SK-N-SH (cell line): ENCODE measurements around the gene OSBPL5. TPM values are rescaled to one million over a fixed set of nuclear protein-coding genes. Genes with fewer than 3 reads are reported as not detected.

Experiments
- CTCF ChIA-PET: fragments of 300-600, 350-600 bp; formaldehyde crosslinking; extraction: SDS; loops from one replicate; lab custom pipeline; 2021; lab: Yijun Ruan, JAX
- POLR2A ChIA-PET: fragments of 350-600 bp; sonication (Branson Sonifier 250); formaldehyde crosslinking; extraction: SDS; loops from one replicate; lab custom pipeline; 2020; ENCODE audit warnings: antibody characterized with exemption, inconsistent platforms; lab: Yijun Ruan, JAX
- DNase-seq: peaks from one replicate; pipeline ENCODE4 v3.0.0; 2012
- H2AFZ ChIP-seq: fragments of 200-600 bp; sonication (generic); 2 replicates; pipeline ENCODE4 v1.8.1; 2016; ENCODE audit warnings: antibody characterized with exemption, mild to moderate bottlenecking, low read depth
- H3F3A ChIP-seq: fragments of 200-600 bp; sonication (generic); replicated peaks from 2 replicates; pipeline ENCODE3; 2016; ENCODE audit warnings: antibody characterized with exemption, mild to moderate bottlenecking; ENCODE audit not compliant: insufficient read depth
- H3K27ac ChIP-seq, 2 experiments: fragments of 200-500 bp in 1 of 2; fragments of 200-600 bp in 1 of 2; sonication (Bioruptor generic) in 1 of 2; sonication (generic), shearing (Covaris generic) in 1 of 2; 2 replicates each; pipeline versions ENCODE4 v1.5.1 to v1.6.1; 2014 to 2016; ENCODE audit warnings: low read depth in 2 of 2, inconsistent platforms in 1 of 2, low read length in 1 of 2, mild to moderate bottlenecking in 1 of 2, mixed read lengths in 1 of 2
- H3K27me3 ChIP-seq: fragments of 200-600 bp; sonication (generic), shearing (Covaris generic); 2 replicates; pipeline ENCODE4 v1.6.1; 2016; ENCODE audit warnings: mixed run types; ENCODE audit not compliant: insufficient read depth
- H3K36me3 ChIP-seq, 2 experiments: fragments of 200-500 bp in 1 of 2; fragments of 200-600 bp in 1 of 2; sonication (Bioruptor generic) in 1 of 2; sonication (generic) in 1 of 2; replicated peaks in 1 of 2; 2 replicates each; pipeline versions ENCODE3 to v1.5.1; 2014 to 2016; ENCODE audit warnings: low read length in 1 of 2, mild to moderate bottlenecking in 1 of 2; ENCODE audit not compliant: insufficient read depth in 2 of 2, control insufficient read depth in 1 of 2
- H3K4me1 ChIP-seq, 2 experiments: fragments of 200-500 bp in 1 of 2; fragments of 200-600 bp in 1 of 2; sonication (Bioruptor generic) in 1 of 2; sonication (generic), shearing (Covaris generic) in 1 of 2; 2 replicates each; pipeline versions ENCODE4 v1.5.1 to v1.6.1; 2014 to 2016; ENCODE audit warnings: low read depth in 1 of 2, low read length in 1 of 2, mixed run types in 1 of 2; ENCODE audit not compliant: insufficient read depth in 2 of 2, control insufficient read depth in 1 of 2
- H3K4me2 ChIP-seq: fragments of 200-600 bp; sonication (generic), shearing (Covaris generic); 2 replicates; pipeline ENCODE4 v1.6.1; 2017; ENCODE audit warnings: mixed run types
- H3K4me3 ChIP-seq, 2 experiments: fragments of 200-500 bp in 1 of 2; fragments of 200-600 bp in 1 of 2; sonication (Bioruptor generic) in 1 of 2; sonication (generic), shearing (Covaris generic) in 1 of 2; 2 replicates each; pipeline versions ENCODE4 v1.5.1 to v1.8.1; 2014 to 2016; ENCODE audit warnings: low read depth in 2 of 2, inconsistent platforms in 1 of 2, low read length in 1 of 2, mild to moderate bottlenecking in 1 of 2, mixed read lengths in 1 of 2, moderate library complexity in 1 of 2
- H3K79me2 ChIP-seq: fragments of 200-600 bp; sonication (generic); 2 replicates; pipeline ENCODE4 v1.8.1; 2017; ENCODE audit warnings: mild to moderate bottlenecking; ENCODE audit not compliant: insufficient read depth
- H3K9ac ChIP-seq: fragments of 200-600 bp; sonication (generic); 2 replicates; pipeline ENCODE4 v1.6.1; 2017; ENCODE audit warnings: mixed run types
- H3K9me2 ChIP-seq: fragments of 200-600 bp; sonication (generic); 2 replicates; pipeline ENCODE4 v1.6.1; 2017; ENCODE audit warnings: mixed run types
- H3K9me3 ChIP-seq: fragments of 200-600 bp; sonication (generic); 2 replicates; pipeline ENCODE4 v1.6.1; 2017; ENCODE audit warnings: mixed run types, mild to moderate bottlenecking, moderate library complexity
- H4K20me1 ChIP-seq: fragments of 200-600 bp; sonication (generic); 2 replicates; pipeline ENCODE4 v1.6.1; 2017; ENCODE audit warnings: mild to moderate bottlenecking, mixed run types; ENCODE audit not compliant: insufficient read depth
- CHD2 ChIP-seq: fragments of 150-350 bp; IDR thresholded peaks from 2 replicates; pipeline ENCODE4 v1.6.1; 2018; ENCODE audit warnings: low read length; ENCODE audit not compliant: partially characterized antibody
- EP300 ChIP-seq, 2 experiments: IDR thresholded peaks; 2 replicates each; pipeline versions ENCODE4 v1.4.0 to v1.6.1; 2012; ENCODE audit warnings: borderline replicate concordance in 1 of 2, low read depth in 1 of 2, low read length in 1 of 2
- FOXJ3 ChIP-seq: sonication (generic); formaldehyde crosslinking; IDR thresholded peaks from 2 replicates; pipeline ENCODE4 v1.5.1; 2020; ENCODE audit warnings: mild to moderate bottlenecking, missing genetic modification reagents
- FOXM1 ChIP-seq: IDR thresholded peaks from 2 replicates; pipeline ENCODE4 v1.4.0; 2012; ENCODE audit warnings: low read depth, mild to moderate bottlenecking
- MEF2A ChIP-seq: IDR thresholded peaks from 2 replicates; pipeline ENCODE4 v1.4.0; 2012; ENCODE audit warnings: low read depth, borderline replicate concordance
- NFIC ChIP-seq: IDR thresholded peaks from 2 replicates; pipeline ENCODE4 v1.4.0; 2012; ENCODE audit warnings: borderline replicate concordance
- NRF1 ChIP-seq: IDR thresholded peaks from 2 replicates; pipeline ENCODE4 v1.6.1; 2012; ENCODE audit warnings: low read depth, mild to moderate bottlenecking, low read length
- PBX3 ChIP-seq: IDR thresholded peaks from 2 replicates; pipeline ENCODE4; 2012
- POLR2AphosphoS5 ChIP-seq: IDR thresholded peaks from 2 replicates; pipeline ENCODE4 v1.6.1; 2012; ENCODE audit warnings: low read depth, low read length
- RAD21 ChIP-seq: IDR thresholded peaks from 2 replicates; pipeline ENCODE4 v1.6.1; 2012; ENCODE audit warnings: mild to moderate bottlenecking, low read length
- TCF12 ChIP-seq: IDR thresholded peaks from 2 replicates; pipeline ENCODE4 v1.4.0; 2012
- WGBS: methylation state at CpG from one replicate; pipeline ENCODE4 v1.1.6; 2017; ENCODE audit warnings: low lambda C conversion rate; 5-methylcytosine and 5-hydroxymethylcytosine counted together
- polyA plus RNA-seq, 3 experiments: library from polyadenylated mRNA; depleted of rRNA; stranded (reverse); fragments of >200 nt; gene quantifications; 2 replicates each; pipeline ENCODE4 v1.2.3, GENCODE V29; 2012
- TF ChIP-seq, protein P1 (sequence below): IDR thresholded peaks from 2 replicates; pipeline ENCODE4 v1.4.0; 2012; ENCODE audit warnings: low read depth, borderline replicate concordance
- TF ChIP-seq, protein P2 (sequence below): IDR thresholded peaks from 2 replicates; pipeline ENCODE4 v1.6.1; 2012; ENCODE audit warnings: mild to moderate bottlenecking, low read depth, low read length, moderate library complexity

OSBPL5 gene
- polyA plus RNA-seq, 1 of the 3 experiments (the other 2 are of a cell fraction), result 10.9 TPM

- TF ChIP-seq PBX3 (no peak), TCF12 (no peak), FOXJ3 (no peak), POLR2AphosphoS5 (no peak), RAD21 (no peak), MEF2A (no peak)
- TF ChIP-seq, protein P1, sequence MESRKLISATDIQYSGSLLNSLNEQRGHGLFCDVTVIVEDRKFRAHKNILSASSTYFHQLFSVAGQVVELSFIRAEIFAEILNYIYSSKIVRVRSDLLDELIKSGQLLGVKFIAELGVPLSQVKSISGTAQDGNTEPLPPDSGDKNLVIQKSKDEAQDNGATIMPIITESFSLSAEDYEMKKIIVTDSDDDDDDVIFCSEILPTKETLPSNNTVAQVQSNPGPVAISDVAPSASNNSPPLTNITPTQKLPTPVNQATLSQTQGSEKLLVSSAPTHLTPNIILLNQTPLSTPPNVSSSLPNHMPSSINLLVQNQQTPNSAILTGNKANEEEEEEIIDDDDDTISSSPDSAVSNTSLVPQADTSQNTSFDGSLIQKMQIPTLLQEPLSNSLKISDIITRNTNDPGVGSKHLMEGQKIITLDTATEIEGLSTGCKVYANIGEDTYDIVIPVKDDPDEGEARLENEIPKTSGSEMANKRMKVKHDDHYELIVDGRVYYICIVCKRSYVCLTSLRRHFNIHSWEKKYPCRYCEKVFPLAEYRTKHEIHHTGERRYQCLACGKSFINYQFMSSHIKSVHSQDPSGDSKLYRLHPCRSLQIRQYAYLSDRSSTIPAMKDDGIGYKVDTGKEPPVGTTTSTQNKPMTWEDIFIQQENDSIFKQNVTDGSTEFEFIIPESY, result no peak
Observed at GRCh38 chr11:3152471-3153110, 12.5 kb downstream of the OSBPL5 start (continued).

GRCh38 chr11:3150726-3151125 lies 14.4 kb downstream of the OSBPL5 start:
- H3K9me3 ChIP-seq, result no peaks in the 10 kb centered on the region
- H3K4me3 ChIP-seq, result no peak overlapping the region
- H3K4me1 ChIP-seq, result peaks cover 3 to 60% of the 10 kb centered on the region in 2 experiments; a peak in 3 of 4 replicates
- H3K9ac ChIP-seq, result no peak overlapping the region
- no peaks in the 10 kb centered on the region for H3F3A ChIP-seq
- no peak overlapping the region for H3K4me2 ChIP-seq
- H3K79me2 ChIP-seq, result peaks cover 19% of the 10 kb centered on the region
- ChIA-PET CTCF (interaction anchor here (1.1 to 2.5 kb wide), 6 partner anchors 10 to 846 kb away, joined by 3 to 12 read pairs (median 4); no protein-coding TSS in a partner anchor), POLR2A (no interaction called here)
- no peaks in the 10 kb centered on the region for H3K9me2 ChIP-seq
- no peaks in the 10 kb centered on the region for H3K36me3 ChIP-seq
- H3K27me3 ChIP-seq, result no peaks in the 10 kb centered on the region
- 94% methylated on average over 14 of the region's 14 CpGs for WGBS
- no peak overlapping the region for H2AFZ ChIP-seq
- DNase-seq, result no peak
- H4K20me1 ChIP-seq, result peaks cover 44% of the 10 kb centered on the region
- TF ChIP-seq EP300 (IDR thresholded peaks at IDR 0.05; ENCODE audit: borderline replicate concordance in 1 of 2, low read depth in 1 of 2, low read length in 1 of 2), result no peak
- H3K27ac ChIP-seq, result no peak overlapping the region

- Histone ChIP-seq H3K79me2 (peaks cover 17% of the 10 kb centered on the region), H3K36me3 (no peaks in the 10 kb centered on the region), H3K4me2 (no peak overlapping the region), H3K9ac (no peak overlapping the region), H3F3A (no peaks in the 10 kb centered on the region), H3K27ac (peak overlapping the region in 1 of 2 experiments; percentile 0; a peak in 1 of 4 replicates), H3K4me3 (no peak overlapping the region), H3K9me2 (no peaks in the 10 kb centered on the region), H3K4me1 (peaks cover 0 to 51% of the 10 kb centered on the region in 2 experiments; a peak in 2 of 4 replicates), H3K9me3 (no peaks in the 10 kb centered on the region)
- 75% methylated on average over 3 of the region's 4 CpGs for WGBS
- CTCF ChIA-PET, result interaction anchor here (0.9 to 2.5 kb wide), 10 partner anchors 11 to 66 kb away, joined by 3 to 12 read pairs (median 4); no protein-coding TSS in a partner anchor
- DNase-seq, result no peak
- TF ChIP-seq PBX3 (no peak), FOXJ3 (no peak), NRF1 (no peak), FOXM1 (no peak), CHD2 (no peak), TCF12 (no peak), NFIC (no peak)
- TF ChIP-seq, protein P2, sequence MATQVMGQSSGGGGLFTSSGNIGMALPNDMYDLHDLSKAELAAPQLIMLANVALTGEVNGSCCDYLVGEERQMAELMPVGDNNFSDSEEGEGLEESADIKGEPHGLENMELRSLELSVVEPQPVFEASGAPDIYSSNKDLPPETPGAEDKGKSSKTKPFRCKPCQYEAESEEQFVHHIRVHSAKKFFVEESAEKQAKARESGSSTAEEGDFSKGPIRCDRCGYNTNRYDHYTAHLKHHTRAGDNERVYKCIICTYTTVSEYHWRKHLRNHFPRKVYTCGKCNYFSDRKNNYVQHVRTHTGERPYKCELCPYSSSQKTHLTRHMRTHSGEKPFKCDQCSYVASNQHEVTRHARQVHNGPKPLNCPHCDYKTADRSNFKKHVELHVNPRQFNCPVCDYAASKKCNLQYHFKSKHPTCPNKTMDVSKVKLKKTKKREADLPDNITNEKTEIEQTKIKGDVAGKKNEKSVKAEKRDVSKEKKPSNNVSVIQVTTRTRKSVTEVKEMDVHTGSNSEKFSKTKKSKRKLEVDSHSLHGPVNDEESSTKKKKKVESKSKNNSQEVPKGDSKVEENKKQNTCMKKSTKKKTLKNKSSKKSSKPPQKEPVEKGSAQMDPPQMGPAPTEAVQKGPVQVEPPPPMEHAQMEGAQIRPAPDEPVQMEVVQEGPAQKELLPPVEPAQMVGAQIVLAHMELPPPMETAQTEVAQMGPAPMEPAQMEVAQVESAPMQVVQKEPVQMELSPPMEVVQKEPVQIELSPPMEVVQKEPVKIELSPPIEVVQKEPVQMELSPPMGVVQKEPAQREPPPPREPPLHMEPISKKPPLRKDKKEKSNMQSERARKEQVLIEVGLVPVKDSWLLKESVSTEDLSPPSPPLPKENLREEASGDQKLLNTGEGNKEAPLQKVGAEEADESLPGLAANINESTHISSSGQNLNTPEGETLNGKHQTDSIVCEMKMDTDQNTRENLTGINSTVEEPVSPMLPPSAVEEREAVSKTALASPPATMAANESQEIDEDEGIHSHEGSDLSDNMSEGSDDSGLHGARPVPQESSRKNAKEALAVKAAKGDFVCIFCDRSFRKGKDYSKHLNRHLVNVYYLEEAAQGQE, result no peak
- TF ChIP-seq, all 33 proteins: peak for 0
- H3K27me3 ChIP-seq, result no peaks in the 10 kb centered on the region
- H2AFZ ChIP-seq, result no peak overlapping the region
- POLR2A ChIA-PET, result interaction anchor here (1.1 to 1.2 kb wide), 2 partner anchors 9 to 13 kb away, joined by 3 to 4 read pairs; no protein-coding TSS in a partner anchor
- peaks cover 42% of the 10 kb centered on the region for H4K20me1 ChIP-seq
Observed at GRCh38 chr11:3149852-3150188, 15.3 kb downstream of the OSBPL5 start.
